Upper lobe of left lung (tissue), 4 donors: Measurements from ENCODE around the gene RFT1.

Source experiments
- CTCF ChIP-seq, 6 experiments: fragments of 450-650 bp in 4 of 6; fragments of 200-600 bp in 2 of 6; sonication (generic) in 2 of 6; IDR thresholded peaks; one replicate each; pipeline ENCODE4 v1.5.1; 2016 to 2019; ENCODE audit warnings: antibody characterized with exemption in 6 of 6
- EP300 ChIP-seq, 4 donors: sonication (generic); formaldehyde crosslinking; IDR thresholded peaks; one replicate each; pipeline ENCODE4 v1.5.1; 2017; ENCODE audit warnings: antibody characterized with exemption in 4 of 4, control low read depth in 2 of 4

GRCh38 chr3:53166781-53167291 lies 36.6 kb upstream of the RFT1 start:
- TF ChIP-seq CTCF (IDR thresholded peaks at IDR 0.05) (no peak), EP300 (IDR thresholded peaks at IDR 0.05) (no peak)
